Raji (cell line): ENCODE data around the gene SLC30A3.

Experiments used
- POLR2A ChIP-seq: IDR thresholded peaks from 2 replicates; pipeline ENCODE4 v1.6.1; 2011; ENCODE audit warnings: low read depth, low read length, control low read depth; ENCODE audit not compliant: insufficient read depth

SLC30A3 gene

GRCh38 chr2:27249159-27249890 lies 13.5 kb downstream of the SLC30A3 start:
- no peak for TF ChIP-seq POLR2A

- TF ChIP-seq POLR2A = no peak
Measured at GRCh38 chr2:27247893-27248292, 15.0 kb downstream of the SLC30A3 start.

DNA sequence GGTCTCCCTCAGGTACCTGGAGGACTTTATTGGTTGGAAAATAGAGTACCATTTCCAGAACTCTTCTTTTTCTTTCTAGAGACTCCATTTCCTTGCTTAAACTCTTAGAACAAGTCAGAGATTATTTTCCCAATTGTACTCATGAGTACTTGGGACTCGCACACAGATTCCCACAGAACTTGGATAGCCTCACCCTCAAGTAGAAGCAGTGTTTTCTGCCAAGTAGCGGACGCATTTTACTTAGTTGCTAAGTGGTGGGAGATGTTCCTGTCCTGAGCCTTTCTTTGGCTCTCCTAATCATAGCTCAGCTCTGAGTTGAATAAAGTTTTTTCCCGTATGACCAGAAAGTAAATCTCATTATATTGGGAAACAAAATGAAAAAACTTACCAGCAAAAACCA lies 17.2 kb downstream of the SLC30A3 start:
- TF ChIP-seq POLR2A = no peak

DNA sequence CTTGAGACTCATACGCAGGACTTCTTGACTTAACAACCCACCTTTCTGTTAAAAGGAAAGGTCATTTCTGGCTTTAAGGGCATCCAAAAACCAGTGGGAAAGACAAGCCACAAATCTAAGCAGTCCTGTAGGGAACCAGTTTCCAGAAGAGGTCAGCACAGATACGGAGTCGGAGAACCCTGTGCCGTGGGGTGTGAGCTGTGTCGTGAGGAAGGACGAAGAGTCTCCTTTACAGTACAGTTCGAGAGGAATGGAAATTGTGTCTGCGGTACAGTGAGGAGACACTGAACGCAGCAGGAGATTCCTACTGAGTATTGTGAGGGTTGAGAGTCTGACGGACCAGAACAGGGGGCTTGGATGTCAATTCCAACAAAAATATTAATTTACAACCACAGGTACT lies 17.7 kb downstream of the SLC30A3 start:
- no peak for TF ChIP-seq POLR2A

DNA sequence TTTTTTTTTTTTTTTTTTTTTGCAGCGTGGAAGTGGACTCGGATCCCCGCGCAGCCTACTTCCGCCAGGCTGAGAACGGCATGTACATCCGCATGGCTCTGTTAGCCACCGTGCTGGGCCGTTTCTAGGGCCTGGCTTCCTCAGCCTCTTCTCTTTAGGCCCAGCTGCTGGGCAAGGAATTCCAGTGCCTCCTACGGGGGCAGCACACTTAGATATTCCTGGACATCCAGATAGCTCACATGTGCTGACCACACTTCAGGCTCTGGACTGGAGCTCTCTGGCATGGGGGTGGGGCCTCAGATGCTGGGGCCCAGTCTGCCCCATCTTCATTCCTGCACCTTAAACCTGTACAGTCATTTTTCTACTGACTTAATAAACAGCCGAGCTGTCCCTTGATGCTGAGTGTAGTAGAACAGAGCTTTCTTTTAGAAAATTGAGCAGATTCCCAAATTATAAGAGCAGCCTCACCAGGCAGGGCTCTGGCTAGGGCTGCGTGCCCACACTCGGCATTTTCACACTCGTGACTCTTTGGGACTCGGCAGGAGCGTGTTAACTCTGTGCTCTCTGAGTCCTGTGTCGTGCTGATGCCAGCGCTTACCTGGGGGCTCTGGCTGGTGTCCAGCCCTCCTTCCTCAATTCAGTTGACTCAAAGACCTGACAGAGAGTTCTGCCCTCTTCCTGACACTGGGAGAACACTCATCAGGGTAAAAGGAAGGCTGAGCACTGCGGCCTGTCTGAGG lies 19.3 kb downstream of the SLC30A3 start:
- no peak for TF ChIP-seq POLR2A

DNA sequence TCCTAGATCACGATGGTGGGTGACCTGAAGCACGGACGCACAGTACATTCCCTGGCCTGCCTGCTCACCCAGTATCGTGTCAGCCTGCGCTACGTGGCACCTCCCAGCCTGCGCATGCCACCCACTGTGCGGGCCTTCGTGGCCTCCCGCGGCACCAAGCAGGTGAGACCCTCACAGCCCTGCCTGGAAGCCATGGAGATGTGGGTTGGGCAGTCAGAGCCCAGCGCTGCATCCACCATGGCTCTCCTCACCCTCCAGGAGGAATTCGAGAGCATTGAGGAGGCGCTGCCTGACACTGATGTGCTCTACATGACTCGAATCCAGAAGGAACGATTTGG lies 20.3 kb downstream of the SLC30A3 start:
- TF ChIP-seq POLR2A = no peak

DNA sequence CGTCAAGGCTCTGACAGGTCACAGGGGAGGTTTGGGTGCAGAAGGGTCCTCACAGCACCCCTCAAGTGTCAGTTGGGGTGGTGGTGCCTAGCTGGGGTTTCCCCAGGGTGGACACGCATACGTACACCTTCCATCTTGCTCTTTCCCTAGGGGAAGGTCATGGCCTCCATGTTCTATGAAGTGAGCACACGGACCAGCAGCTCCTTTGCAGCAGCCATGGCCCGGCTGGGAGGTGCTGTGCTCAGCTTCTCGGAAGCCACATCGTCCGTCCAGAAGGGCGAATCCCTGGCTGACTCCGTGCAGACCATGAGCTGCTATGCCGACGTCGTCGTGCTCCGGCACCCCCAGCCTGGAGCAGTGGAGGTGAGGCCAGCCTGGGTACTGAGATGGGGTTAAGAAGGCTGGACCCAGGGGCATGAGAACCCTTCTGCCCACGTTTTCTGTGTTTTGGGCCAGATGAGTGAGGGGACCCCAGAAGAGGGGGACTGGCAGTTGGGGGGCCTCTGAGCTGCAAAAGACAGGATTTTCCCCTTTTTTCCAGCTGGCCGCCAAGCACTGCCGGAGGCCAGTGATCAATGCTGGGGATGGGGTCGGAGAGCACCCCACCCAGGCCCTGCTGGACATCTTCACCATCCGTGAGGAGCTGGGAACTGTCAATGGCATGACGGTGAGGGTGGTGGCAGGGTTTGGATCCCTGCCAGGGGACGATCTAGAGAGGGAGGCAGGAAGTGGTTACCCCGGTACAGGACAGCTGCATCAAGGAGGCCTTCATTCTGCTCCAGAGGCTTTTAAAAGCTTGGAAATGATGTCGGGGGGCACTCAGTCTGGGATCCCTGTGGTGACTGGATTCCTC lies 20.9 kb downstream of the SLC30A3 start:
- TF ChIP-seq POLR2A = no peak

DNA sequence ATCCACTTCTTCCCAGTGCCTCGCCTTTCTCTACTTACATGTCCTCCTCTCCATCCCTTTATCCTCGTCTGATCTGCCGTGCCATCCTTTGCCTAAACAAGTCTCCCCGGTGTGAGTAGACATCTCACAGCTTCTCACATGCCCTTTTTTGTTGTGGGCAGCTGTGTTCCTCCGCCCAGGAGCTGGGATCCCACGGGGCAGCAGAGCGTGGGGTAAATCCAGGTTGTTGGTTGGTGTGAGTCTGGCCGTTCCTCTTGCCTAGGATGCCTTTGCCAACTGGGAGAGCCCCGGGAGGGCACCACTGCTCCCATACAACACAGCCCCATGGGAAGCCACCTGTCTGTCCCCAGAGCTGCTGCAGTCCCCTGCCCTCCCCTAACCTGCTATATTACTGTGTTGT lies 22.4 kb downstream of the SLC30A3 start:
- TF ChIP-seq POLR2A = no peak

GRCh38 chr2:27238976-27239375 lies 23.9 kb downstream of the SLC30A3 start:
- TF ChIP-seq POLR2A = no peak

DNA sequence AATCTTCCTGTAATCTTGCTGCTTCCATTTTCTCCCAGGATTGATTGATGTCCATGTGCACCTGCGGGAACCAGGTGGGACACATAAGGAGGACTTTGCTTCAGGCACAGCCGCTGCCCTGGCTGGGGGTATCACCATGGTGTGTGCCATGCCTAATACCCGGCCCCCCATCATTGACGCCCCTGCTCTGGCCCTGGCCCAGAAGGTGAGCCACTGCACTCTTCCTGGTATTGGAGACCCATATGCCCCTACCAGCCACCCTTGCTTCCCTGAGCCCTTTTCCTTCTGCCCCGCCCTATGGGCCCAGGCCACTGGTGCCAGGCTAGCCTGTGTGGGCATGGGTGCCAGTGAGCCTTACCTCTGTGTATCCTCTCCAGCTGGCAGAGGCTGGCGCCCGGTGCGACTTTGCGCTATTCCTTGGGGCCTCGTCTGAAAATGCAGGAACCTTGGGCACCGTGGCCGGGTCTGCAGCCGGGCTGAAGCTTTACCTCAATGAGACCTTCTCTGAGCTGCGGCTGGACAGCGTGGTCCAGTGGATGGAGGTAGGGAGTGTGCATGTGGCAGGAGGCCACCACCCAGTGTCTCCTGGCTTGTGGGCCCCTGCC lies 25.4 kb downstream of the SLC30A3 start:
- no peak for TF ChIP-seq POLR2A

- no peak for TF ChIP-seq POLR2A
Measured at GRCh38 chr2:27236626-27237025, 26.2 kb downstream of the SLC30A3 start.

DNA sequence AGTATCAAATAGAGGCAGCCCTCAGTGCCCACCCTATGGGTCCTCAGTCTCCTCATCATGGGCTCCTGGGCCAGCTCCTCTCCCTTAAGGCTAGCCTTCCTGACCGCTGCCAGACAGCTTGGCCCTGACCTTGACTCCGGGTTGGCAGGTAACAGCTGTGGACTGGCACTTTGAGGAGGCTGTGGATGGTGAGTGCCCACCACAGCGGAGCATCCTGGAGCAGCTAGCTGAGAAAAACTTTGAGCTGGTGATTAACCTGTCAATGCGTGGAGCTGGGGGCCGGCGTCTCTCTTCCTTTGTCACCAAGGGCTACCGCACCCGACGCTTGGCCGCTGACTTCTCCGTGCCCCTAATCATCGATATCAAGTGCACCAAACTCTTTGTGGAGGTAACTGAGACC lies 26.7 kb downstream of the SLC30A3 start:
- no peak for TF ChIP-seq POLR2A

DNA sequence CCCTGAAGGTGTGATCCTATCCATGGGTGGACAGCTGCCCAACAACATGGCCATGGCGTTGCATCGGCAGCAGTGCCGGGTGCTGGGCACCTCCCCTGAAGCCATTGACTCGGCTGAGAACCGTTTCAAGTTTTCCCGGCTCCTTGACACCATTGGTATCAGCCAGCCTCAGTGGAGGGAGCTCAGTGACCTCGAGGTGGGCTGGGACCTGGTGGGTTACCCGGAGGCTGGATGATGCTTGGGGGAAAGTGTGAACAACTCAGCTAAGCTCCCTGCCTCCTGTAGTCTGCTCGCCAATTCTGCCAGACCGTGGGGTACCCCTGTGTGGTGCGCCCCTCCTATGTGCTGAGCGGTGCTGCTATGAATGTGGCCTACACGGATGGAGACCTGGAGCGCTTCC lies 29.5 kb downstream of the SLC30A3 start:
- TF ChIP-seq POLR2A = no peak

DNA sequence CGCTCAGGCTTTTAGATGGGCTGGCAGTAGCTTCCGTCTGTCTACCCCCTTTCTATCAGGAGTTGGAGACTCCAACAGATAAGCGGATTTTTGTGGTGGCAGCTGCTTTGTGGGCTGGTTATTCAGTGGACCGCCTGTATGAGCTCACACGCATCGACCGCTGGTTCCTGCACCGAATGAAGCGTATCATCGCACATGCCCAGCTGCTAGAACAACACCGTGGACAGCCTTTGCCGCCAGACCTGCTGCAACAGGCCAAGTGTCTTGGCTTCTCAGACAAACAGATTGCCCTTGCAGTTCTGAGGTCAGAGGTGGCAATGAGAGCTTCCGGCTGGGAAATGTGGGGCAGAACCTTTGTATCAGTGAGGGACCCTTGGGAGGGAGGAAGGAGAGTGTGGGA lies 30.9 kb downstream of the SLC30A3 start:
- TF ChIP-seq POLR2A = no peak

DNA sequence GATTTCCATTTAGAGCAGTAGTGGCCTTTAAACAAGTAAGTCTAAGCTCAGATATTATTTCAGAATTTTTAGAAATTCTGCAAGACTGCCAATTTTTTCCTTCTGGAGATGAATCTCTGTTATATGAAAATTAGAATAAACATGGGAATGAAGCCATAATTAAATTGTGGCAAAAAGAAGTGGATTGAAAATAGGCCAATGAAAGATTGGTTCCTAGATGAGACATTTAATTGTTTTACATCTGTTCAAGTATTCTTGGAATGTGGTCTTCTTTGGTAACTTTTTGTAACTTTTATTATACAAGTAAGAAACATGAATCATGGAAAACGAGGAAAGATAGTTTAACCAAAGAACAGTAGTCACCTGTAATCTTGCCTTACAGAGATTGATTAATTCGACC lies 35.3 kb downstream of the SLC30A3 start:
- TF ChIP-seq POLR2A = no peak

- TF ChIP-seq POLR2A = no peak
Measured at GRCh38 chr2:27225526-27225925, 37.3 kb downstream of the SLC30A3 start.

- TF ChIP-seq POLR2A = no peak
Measured at GRCh38 chr2:27223416-27223815, 39.4 kb downstream of the SLC30A3 start.
